ENCODE data around the gene KCNQ5. TPM values are rescaled to one million over a fixed set of nuclear protein-coding genes. Genes with fewer than 3 reads are reported as not detected.

The KCNQ5 gene
- total RNA-seq, 4 donors from 2014 or later = 0.30 to 0.57 (median 0.42) TPM; not detected in 1

GRCh38 chr6:73123632-73124329, 501.9 kb downstream of the KCNQ5 start:
- 80% methylated on average over 2 of the region's 2 CpGs for WGBS
- DNase-seq (ENCODE audit: low spot score in 2 of 2) = no peak
- no peaks in the 10 kb centered on the region for H3K27me3 ChIP-seq
- H3K27ac ChIP-seq = no peak overlapping the region
- no peaks in the 10 kb centered on the region for H3K36me3 ChIP-seq
- no peaks in the 10 kb centered on the region for H3K9me3 ChIP-seq
- H3K4me1 ChIP-seq = no peaks in the 10 kb centered on the region
- no peak for TF ChIP-seq EP300 (IDR thresholded peaks at IDR 0.05)
- no peak for TF ChIP-seq CTCF (IDR thresholded peaks at IDR 0.05)
- TF ChIP-seq POLR2A (IDR thresholded peaks at IDR 0.05) = no peak
- no peak for TF ChIP-seq POLR2AphosphoS5 (IDR thresholded peaks at IDR 0.05)
- H3K4me3 ChIP-seq = no peak overlapping the region

GRCh38 chr6:73129653-73130443, 508.0 kb downstream of the KCNQ5 start:
- DNase-seq (ENCODE audit: low spot score in 2 of 2) = peak; percentile 74 to 87
- Histone ChIP-seq H3K27ac (no peak overlapping the region), H3K36me3 (no peaks in the 10 kb centered on the region), H3K27me3 (no peaks in the 10 kb centered on the region), H3K4me3 (no peak overlapping the region), H3K9me3 (no peaks in the 10 kb centered on the region), H3K4me1 (peaks cover 3% of the 10 kb centered on the region)
- WGBS = 17% methylated on average over 14 of the region's 14 CpGs
- peak; percentile 39 to 92 for TF ChIP-seq CTCF (IDR thresholded peaks at IDR 0.05)
- TF ChIP-seq POLR2AphosphoS5 (IDR thresholded peaks at IDR 0.05) = no peak

DNA sequence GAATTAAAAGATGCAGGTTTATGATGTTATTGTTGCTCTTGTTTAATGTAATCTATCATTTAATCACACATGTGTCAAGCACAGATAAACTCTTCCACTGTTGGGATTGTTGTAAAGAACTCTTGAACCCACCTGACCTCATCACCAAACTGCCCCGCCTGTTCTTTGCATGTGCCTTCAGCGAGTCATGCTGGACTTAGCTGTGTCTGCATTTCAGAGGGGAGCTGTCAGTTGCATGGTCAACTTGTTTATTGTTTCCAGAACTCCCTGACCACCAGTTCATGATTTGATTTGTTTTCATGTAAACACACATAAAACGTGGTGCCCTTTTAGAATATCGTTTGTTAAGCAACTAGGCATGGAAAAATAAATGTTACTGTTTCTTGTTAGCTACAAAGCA, 509.8 kb downstream of the KCNQ5 start:
- H3K27ac ChIP-seq = no peak overlapping the region
- H3K27me3 ChIP-seq = no peaks in the 10 kb centered on the region
- no peak for TF ChIP-seq CTCF (IDR thresholded peaks at IDR 0.05)
- no peak for TF ChIP-seq POLR2A (IDR thresholded peaks at IDR 0.05)
- no peak for TF ChIP-seq POLR2AphosphoS5 (IDR thresholded peaks at IDR 0.05)
- TF ChIP-seq EP300 (IDR thresholded peaks at IDR 0.05) = no peak
- peaks cover 3% of the 10 kb centered on the region for H3K4me1 ChIP-seq
- H3K36me3 ChIP-seq = no peaks in the 10 kb centered on the region
- 58% methylated on average over 4 of the region's 4 CpGs for WGBS
- no peak overlapping the region for H3K4me3 ChIP-seq
- DNase-seq (ENCODE audit: low spot score in 2 of 2) = no peak
- no peaks in the 10 kb centered on the region for H3K9me3 ChIP-seq

GRCh38 chr6:73134588-73134987, 512.7 kb downstream of the KCNQ5 start:
- DNase-seq (ENCODE audit: low spot score in 2 of 2) = no peak
- Histone ChIP-seq H3K27me3 (no peaks in the 10 kb centered on the region), H3K4me3 (no peak overlapping the region), H3K4me1 (peaks cover 3% of the 10 kb centered on the region), H3K27ac (no peak overlapping the region), H3K9me3 (no peaks in the 10 kb centered on the region), H3K36me3 (no peaks in the 10 kb centered on the region)
- 60% methylated on average over 6 of the region's 11 CpGs for WGBS
- no peak for TF ChIP-seq POLR2AphosphoS5 (IDR thresholded peaks at IDR 0.05)

DNA sequence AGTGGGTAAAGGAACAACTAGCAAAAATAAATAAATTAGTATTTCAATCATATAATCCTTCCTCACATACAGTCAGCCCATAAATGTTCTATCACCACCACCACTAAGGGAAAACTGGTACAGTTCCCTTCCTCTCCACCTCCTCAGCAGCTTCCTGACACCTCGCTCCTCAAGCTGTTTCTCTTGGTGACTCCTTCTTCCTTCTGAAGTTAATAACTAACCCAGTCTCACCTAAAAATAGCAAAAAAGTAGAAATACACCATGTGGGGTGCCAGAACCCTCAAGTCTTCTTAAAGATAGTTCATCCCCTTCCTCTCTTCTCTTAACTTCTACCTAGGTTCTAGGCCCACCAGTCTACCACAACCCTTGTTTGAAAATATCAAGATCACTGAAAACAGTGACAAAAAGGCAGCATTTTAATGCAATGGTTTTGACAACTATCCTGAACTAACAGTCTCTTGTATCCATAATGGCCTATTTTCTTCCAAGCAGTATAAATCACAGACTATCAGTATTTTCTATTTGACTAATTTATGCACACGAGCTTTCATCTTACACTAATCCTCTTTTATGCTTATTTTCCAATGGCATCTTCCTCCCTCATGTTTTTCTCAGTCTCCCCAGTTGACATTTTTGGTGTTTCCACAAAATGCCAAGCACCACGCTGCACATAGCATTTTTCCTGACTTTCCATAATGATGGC, 518.0 kb downstream of the KCNQ5 start:
- no peak for TF ChIP-seq POLR2AphosphoS5 (IDR thresholded peaks at IDR 0.05)
- no peak for TF ChIP-seq EP300 (IDR thresholded peaks at IDR 0.05)
- TF ChIP-seq POLR2A (IDR thresholded peaks at IDR 0.05) = no peak
- no peak for TF ChIP-seq CTCF (IDR thresholded peaks at IDR 0.05)
- 78% methylated on average over 3 of the region's 3 CpGs for WGBS

More for the DNA sequence above, 518.0 kb downstream of the KCNQ5 start:
- no peak for DNase-seq (ENCODE audit: low spot score in 2 of 2)
- Histone ChIP-seq H3K9me3 (no peaks in the 10 kb centered on the region), H3K27me3 (no peaks in the 10 kb centered on the region), H3K36me3 (no peaks in the 10 kb centered on the region), H3K4me3 (no peak overlapping the region), H3K4me1 (no peaks in the 10 kb centered on the region), H3K27ac (no peak overlapping the region)

All from suprapubic skin (tissue), 4 donors.